HEK293 (cell line): ENCODE results near the gene ADAMTS17.

Experiments
- CTCF ChIA-PET: fragments of 350-600 bp; formaldehyde crosslinking; extraction: SDS; loops from one replicate; lab custom pipeline; 2021; ENCODE audit warnings: antibody characterized with exemption; lab: Yijun Ruan, JAX
- POLR2A ChIA-PET: fragments of 300-600 bp; formaldehyde crosslinking; extraction: SDS; loops from one replicate; lab custom pipeline; 2020; ENCODE audit warnings: antibody characterized with exemption, inconsistent platforms; lab: Yijun Ruan, JAX
- H3K27ac ChIP-seq: fragments of 200-500 bp; sonication (Bioruptor generic); 2 replicates; pipeline ENCODE4 v1.5.1; 2014; ENCODE audit warnings: low read depth, low read length, control low read depth, inconsistent platforms; ENCODE audit errors: extremely low read depth
- H3K36me3 ChIP-seq, 2 experiments: fragments of 200-500 bp in 1 of 2; sonication (Bioruptor generic) in 1 of 2; 1 replicate in 1 of 2; 2 replicates in 1 of 2; pipeline ENCODE4 v1.5.1; 2014 to 2017; ENCODE audit warnings: inconsistent platforms in 2 of 2, low read length in 2 of 2; ENCODE audit not compliant: control insufficient read depth in 2 of 2, insufficient read depth in 1 of 2
- H3K4me1 ChIP-seq: fragments of 200-500 bp; sonication (Bioruptor generic); 2 replicates; pipeline ENCODE4 v1.5.1; 2014; ENCODE audit warnings: mild to moderate bottlenecking, low read length, inconsistent platforms; ENCODE audit not compliant: control insufficient read depth, insufficient read depth
- H3K4me3 ChIP-seq: 2 replicates; pipeline ENCODE4 v1.5.1; 2011; ENCODE audit warnings: low read depth, mild to moderate bottlenecking, control low read depth, low read length, moderate library complexity
- H3K9me3 ChIP-seq: fragments of 200-500 bp; sonication (Bioruptor generic); 2 replicates; pipeline ENCODE4 v1.5.1; 2014; ENCODE audit warnings: low read depth, low read length, inconsistent platforms; ENCODE audit not compliant: control insufficient read depth, insufficient read depth
- BCL6B ChIP-seq: fragments of 450-650 bp; formaldehyde crosslinking; IDR thresholded peaks from 2 replicates; pipeline ENCODE4 v1.5.1; 2017; ENCODE audit warnings: missing biosample characterization, missing genetic modification characterization
- ELK4 ChIP-seq: IDR thresholded peaks from 2 replicates; pipeline ENCODE4 v1.6.1; 2011; ENCODE audit warnings: mild to moderate bottlenecking, low read depth, low read length, borderline replicate concordance
- FEZF1 ChIP-seq: fragments of 450-650 bp; formaldehyde crosslinking; IDR thresholded peaks from 2 replicates; pipeline ENCODE4 v1.5.1; 2016; ENCODE audit warnings: missing biosample characterization, missing genetic modification characterization
- PRDM10 ChIP-seq: fragments of 450-650 bp; formaldehyde crosslinking; IDR thresholded peaks from 2 replicates; pipeline ENCODE4 v1.5.1; 2016; ENCODE audit warnings: missing biosample characterization, missing genetic modification characterization
- TCF7L2 ChIP-seq: IDR thresholded peaks from 2 replicates; pipeline ENCODE4 v1.6.1; 2011; ENCODE audit warnings: low read depth, mild to moderate bottlenecking, inconsistent platforms, low read length, moderate library complexity, borderline replicate concordance
- ZBTB11 ChIP-seq: fragments of 450-650 bp; formaldehyde crosslinking; conservative IDR thresholded peaks from 2 replicates; pipeline ENCODE4 v1.5.1; 2016; ENCODE audit warnings: low read depth, missing biosample characterization, missing genetic modification characterization
- ZBTB17 ChIP-seq: fragments of 450-650 bp; formaldehyde crosslinking; IDR thresholded peaks from 2 replicates; pipeline ENCODE4 v1.5.1; 2016; ENCODE audit warnings: missing biosample characterization, missing genetic modification characterization
- ZNF19 ChIP-seq: fragments of 450-650 bp; formaldehyde crosslinking; IDR thresholded peaks from 2 replicates; pipeline ENCODE4; 2016; ENCODE audit warnings: missing biosample characterization, missing genetic modification characterization, low read depth
- ZNF514 ChIP-seq: fragments of 450-650 bp; formaldehyde crosslinking; IDR thresholded peaks from 2 replicates; pipeline ENCODE4 v1.5.1; 2016; ENCODE audit warnings: missing biosample characterization, missing genetic modification characterization
- ZNF518A ChIP-seq: fragments of 450-650 bp; formaldehyde crosslinking; conservative IDR thresholded peaks from 2 replicates; pipeline ENCODE4 v1.5.1; 2016; ENCODE audit warnings: low read depth, missing biosample characterization, missing genetic modification characterization
- ZNF530 ChIP-seq: fragments of 450-650 bp; formaldehyde crosslinking; IDR thresholded peaks from 2 replicates; pipeline ENCODE4 v1.5.1; 2016; ENCODE audit warnings: low read depth, missing biosample characterization, missing genetic modification characterization
- ZNF560 ChIP-seq: fragments of 450-650 bp; formaldehyde crosslinking; IDR thresholded peaks from 2 replicates; pipeline ENCODE4 v1.5.1; 2017; ENCODE audit warnings: missing biosample characterization, missing genetic modification characterization, borderline replicate concordance
- ZNF639 ChIP-seq: fragments of 450-650 bp; formaldehyde crosslinking; IDR thresholded peaks from 2 replicates; pipeline ENCODE4 v1.5.1; 2016; ENCODE audit warnings: missing biosample characterization, missing genetic modification characterization
- ZNF837 ChIP-seq: fragments of 450-650 bp; formaldehyde crosslinking; IDR thresholded peaks from 2 replicates; pipeline ENCODE4 v1.5.1; 2016; ENCODE audit warnings: missing biosample characterization, missing genetic modification characterization

Gene ADAMTS17

GRCh38 chr15:100038736-100039135 is 303.0 kb downstream of the ADAMTS17 start:
- CTCF ChIA-PET, result no interaction called here

GRCh38 chr15:100037901-100038300 is 303.9 kb downstream of the ADAMTS17 start:
- Histone ChIP-seq H3K9me3 (no peaks in the 10 kb centered on the region), H3K4me1 (no peaks in the 10 kb centered on the region), H3K36me3 (no peaks in the 10 kb centered on the region), H3K27ac (no peak overlapping the region), H3K4me3 (no peak overlapping the region)
- no peak for TF ChIP-seq ZNF639 (tag by site-specific recombination)
- CTCF ChIA-PET, result interaction anchor here (0.6 to 1.0 kb wide), 3 partner anchors 12 to 1222 kb away, joined by 3 to 4 read pairs (median 3); no protein-coding TSS in a partner anchor
- POLR2A ChIA-PET, result no interaction called here

More at GRCh38 chr15:100038736-100039135, 303.0 kb downstream of the ADAMTS17 start:
- POLR2A ChIA-PET, result no interaction called here
- H3K4me3 ChIP-seq, result no peak overlapping the region
- no peak for TF ChIP-seq ZBTB17 (tag by site-specific recombination)
- TF ChIP-seq ZNF560 (tag by site-specific recombination), result no peak
- no peak for TF ChIP-seq ZNF19
- no peak for TF ChIP-seq ZNF837 (tag by site-specific recombination)
- TF ChIP-seq TCF7L2, result no peak
- no peak for TF ChIP-seq FEZF1 (tag by site-specific recombination)
- TF ChIP-seq ELK4, result no peak
- no peaks in the 10 kb centered on the region for H3K9me3 ChIP-seq
- H3K4me1 ChIP-seq, result 0 out of 2 replicates have a peak, but pooled peaks cover 3% of the 10 kb centered on the region
- no peaks in the 10 kb centered on the region for H3K36me3 ChIP-seq
- no peak overlapping the region for H3K27ac ChIP-seq

- ChIA-PET CTCF (no interaction called here), POLR2A (no interaction called here)
- Histone ChIP-seq H3K4me1 (no peaks in the 10 kb centered on the region), H3K4me3 (no peak overlapping the region), H3K36me3 (no peaks in the 10 kb centered on the region), H3K27ac (no peak overlapping the region), H3K9me3 (no peaks in the 10 kb centered on the region)
- no peak for TF ChIP-seq ZNF518A (tag by site-specific recombination)
- TF ChIP-seq ZBTB11 (tag by site-specific recombination), result no peak
- no peak for TF ChIP-seq ZNF514 (tag by site-specific recombination)
- TF ChIP-seq BCL6B (tag by site-specific recombination), result no peak
- no peak for TF ChIP-seq ZNF530 (tag by site-specific recombination)
- no peak for TF ChIP-seq PRDM10
These were observed 305.8 kb downstream of the ADAMTS17 start for GRCh38 chr15:100036015-100036414.
